HG03103 (cell line): Measurements from ENCODE around the gene SEMA5A.
"Not testable (repeated sequence)": the region's sequence is repeated elsewhere in the genome, so short reads cannot be mapped to it uniquely, and the experiment has no call there.

Source experiments
- ATAC-seq: cut with Tn5 transposase; IDR thresholded peaks from one replicate; pipeline ENCODE4 v1.9.1; 2021; ENCODE audit warnings: low read depth; ENCODE audit not compliant: unreplicated experiment

SEMA5A gene

DNA sequence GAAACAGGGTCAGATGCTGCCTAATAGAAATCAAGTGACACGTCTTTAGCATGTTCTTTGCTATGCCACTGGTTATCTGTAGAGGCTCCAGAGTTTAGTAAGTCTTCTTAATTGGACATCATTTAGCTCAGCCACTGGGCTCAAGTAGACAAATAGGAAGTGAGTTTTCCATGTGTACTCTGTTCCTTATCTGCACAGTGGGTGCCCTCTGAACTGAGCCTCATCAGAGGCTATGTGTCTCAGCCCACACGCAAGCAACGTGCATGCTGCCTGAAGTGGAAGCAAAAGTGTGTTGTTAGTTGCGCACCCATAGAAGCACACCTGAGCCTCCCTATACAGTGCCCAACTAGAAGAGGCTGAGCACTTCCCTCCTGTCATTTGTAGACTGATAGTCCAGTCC lies 134.7 kb downstream of the SEMA5A start:
- ATAC-seq = no peak

DNA sequence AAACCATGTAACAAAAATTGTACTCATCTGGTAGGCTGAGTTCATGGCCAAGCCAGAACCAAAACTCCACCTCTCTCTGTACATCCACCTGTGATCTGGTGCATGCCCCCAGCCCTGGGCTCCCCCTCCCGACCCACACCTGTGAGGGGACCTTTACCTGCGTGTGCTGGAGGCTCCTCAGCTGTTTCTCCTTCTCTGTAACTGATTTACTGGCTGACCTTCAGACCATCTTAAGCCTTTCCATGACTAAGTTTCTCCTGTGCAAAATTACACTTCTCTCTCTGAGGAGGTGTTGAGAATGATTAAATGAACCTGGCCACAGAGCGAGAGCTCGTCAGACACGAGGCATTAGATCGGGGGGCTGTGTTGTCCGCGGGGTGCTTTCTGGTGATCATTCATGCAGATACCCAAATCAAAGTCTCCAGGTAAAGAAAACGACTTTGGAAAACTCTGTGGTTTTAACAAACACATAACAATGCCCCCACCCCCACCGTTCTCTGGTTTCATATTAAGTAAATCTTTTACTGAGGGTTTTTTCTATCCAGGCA lies 136.4 kb downstream of the SEMA5A start:
- ATAC-seq = no peak

DNA sequence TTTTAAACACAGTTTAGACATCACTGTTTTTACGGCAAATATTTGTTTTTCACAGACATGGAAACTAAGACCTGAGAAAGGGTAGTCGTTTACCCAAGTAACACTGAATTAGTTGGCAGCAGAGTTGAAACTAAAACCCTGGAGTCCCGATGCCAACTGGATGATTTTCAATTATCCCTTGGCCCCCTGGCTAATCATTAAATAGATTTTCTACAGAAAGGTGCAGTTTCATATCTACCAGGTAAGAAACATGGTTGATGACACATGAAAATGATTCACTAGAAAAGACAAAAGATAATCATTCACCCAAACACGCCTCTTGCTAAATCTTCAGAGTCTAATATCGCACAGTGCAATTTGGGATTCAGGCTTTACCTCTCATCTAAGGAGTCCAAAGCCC lies 136.9 kb downstream of the SEMA5A start:
- ATAC-seq = no peak

DNA sequence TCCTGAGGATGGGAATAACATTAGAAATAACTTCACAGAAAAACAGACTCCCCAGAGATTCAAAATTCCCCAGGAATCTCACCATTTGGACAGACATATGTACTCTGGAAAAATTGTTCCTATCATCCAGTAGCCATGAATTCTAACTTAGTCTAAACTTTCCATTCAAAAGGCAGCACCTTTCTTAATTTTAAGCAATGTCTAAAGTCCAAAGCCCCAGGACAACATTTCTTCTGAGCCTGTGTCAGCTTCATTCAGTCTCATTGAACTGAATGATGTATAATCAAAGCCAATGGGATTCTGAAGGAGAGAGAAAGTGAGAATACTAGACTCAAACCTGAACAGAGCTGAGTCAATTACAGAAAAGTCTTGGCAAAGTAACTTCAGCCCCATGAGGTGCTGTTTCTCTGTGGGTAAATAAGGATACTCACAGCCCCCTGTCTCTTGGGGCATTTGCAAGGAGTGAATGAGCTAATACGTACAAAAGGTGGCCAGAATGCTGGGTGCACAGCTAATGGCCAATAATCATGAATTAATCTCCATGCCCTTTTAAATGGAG lies 140.6 kb downstream of the SEMA5A start:
- peak; percentile 61 for ATAC-seq

DNA sequence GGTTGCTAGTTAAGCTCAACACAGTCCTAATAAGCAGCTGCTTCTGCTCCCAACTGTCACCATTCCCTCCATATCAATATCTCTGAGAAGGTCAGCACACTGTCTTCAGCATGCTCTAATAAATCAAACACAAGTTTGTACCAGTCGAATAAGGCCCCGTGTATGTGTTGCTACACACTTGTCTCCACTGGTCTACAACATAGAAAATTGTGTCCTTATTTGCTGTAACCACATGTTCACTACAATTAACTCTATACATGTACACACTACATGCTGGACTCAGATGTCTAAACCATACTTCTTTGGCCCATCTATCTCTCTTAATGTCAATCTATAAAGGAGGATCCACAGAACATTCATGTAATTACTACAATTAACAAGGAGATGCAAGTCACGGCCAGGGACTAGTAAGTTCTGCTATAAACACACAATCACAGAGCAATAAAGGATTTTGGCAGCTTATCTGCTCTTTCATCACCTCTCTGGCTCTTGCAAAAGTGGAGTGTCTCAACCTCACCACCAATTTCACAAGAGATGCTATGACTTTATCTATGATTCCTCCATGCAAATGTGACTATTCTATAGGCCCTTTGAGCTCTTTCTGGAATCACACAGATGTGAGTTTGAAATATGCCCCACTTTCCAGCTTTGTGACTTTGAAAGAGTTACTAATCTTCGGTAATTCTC lies 143.9 kb downstream of the SEMA5A start:
- no peak for ATAC-seq

DNA sequence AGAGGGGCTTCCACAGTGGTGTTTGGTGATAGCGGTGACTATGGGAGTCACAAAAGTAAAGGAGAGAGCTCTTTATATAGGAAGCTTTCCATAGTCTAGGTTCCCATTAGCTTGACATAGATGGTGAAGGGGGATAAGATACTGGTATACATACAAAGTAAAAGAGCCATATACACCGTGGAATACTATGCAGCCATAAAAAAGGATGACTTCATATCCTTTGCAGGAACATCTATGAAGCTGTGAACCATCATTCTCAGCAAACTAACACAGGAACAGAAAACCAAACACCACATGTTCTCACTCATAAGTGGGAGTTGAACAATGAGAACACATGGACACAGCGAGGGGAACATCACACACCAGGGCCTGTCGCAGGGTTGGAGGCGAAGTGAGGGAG lies 146.1 kb downstream of the SEMA5A start:
- ATAC-seq = not testable (repeated sequence)

DNA sequence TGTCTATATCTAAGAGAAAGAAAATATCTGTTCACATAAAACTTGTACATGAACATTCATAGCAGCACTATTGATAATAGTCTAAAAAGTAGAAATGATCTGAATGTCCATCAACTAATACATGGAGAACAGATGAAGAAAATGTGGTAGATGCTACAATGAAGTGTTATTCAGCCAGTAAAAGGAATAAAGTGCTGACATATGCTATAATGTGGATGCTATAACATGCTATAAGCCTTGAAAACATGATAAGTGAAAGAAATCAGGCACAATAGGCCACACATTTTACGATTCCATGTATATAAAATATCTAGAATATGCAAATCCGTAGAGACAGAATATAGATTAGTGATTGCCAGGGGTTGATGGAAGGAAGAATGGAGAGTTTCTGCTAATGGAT lies 146.8 kb downstream of the SEMA5A start:
- ATAC-seq = no peak

DNA sequence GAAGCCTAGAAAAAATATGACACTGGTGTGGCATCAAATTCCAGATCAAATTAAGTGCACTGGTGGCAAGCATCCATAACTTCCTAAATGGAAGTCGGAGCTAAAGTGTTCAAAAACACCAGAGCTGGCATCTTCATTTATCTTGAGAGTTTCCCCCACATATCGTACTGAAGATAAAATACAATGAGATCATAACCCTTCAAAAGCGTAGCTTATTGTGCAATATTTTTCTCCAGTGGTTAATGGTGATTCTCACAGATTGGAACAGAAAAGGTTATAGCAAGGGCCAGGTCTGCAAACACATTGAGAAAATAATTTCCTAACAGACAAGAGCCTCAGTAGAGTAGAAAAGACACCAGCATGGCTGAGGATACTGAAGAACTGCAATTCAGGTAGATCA lies 147.6 kb downstream of the SEMA5A start:
- no peak for ATAC-seq

DNA sequence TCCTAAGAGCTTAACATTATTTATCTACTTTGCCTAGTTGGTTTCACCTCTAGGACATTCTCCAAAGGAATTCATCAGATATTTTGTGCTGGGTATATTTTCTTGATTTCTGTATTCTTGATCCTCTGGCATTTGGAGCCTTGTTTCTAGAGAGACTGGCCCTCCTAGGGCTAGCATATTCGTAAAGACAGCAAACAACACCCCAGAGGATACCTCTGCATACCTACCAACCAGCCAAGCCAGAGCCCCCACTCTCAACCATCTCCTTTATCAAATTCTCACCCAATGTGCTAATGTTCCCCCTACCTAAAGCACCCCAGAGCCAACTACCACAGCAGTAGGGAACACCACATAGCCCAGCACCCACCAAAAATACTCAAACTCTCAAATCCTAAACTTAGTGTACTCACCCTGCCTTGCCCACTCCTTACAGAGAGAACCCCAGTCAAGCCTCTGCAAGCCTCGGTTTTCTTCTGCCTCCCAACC lies 149.5 kb downstream of the SEMA5A start:
- ATAC-seq = no peak

DNA sequence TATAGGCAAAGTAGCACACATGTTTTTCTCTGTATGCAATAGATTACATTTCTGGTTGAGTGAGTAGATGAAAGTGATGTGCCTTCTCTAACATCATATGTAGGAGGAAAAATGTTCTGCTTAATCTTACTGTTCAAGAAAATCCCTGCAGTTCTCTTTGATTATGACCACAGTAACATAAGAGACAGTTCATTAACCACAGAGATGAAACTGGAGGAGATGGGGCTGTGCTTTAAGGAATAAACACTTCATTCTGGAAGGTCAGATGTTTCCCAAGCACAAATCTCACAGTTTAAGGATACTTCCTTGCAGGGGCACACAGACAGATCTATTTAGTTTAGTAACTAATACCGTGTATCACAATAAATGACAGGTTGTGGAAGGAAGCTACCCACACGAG lies 150.2 kb downstream of the SEMA5A start:
- no peak for ATAC-seq

DNA sequence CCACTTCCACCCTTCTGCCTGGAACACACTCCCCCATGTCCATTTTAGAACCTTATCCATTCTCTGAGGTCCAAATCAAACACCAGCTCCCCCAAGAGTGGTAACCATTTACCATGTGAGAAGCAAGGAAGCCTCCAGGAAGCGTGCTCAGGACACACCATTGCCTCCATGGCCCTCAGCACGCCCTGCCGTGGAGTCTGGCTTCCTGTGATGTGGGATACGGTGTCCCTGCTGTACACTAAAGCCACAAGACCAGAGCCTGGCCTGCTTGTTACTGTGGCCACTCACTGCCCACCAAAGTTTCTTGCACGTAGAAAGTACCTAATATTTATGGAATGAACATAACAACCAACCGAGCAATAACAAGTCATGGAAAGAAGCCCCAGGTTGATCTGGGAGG lies 151.7 kb downstream of the SEMA5A start:
- ATAC-seq = no peak

DNA sequence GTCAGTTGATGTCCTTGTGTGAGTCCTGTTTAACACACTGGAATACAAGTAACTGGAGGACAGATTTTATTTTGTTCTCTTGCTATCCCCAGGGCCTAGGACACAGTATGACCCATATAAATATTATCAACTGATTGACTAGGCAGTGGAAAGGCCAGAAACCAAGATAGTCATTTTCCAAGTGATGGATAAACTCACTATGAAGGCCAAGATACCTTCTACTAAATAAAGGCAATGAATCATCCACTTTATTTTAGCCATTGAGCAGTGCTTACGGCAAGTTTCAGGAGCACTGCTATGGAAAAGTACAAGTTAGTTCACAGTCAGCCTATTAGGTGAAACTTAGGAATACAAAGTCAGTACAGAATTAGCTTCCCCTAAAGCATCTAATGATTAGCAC lies 153.2 kb downstream of the SEMA5A start:
- ATAC-seq = no peak

DNA sequence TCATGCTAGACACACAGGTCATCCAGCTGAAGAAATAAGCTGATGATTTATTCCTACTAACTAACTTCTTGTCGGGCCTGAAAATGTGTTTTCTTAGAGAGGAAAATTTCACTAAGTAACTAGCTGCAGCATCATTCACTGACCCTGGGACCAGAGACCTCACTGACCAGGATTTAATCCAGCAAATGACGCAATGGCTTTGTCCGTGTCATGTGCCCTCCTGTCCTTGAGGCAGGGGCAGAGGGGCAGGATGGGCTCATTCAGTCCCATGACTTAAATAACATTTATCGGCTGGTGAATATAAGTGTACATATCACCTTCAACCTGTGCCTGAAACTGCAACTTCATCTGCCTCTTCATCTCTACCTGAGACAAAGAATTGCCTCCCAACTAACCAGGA lies 154.8 kb downstream of the SEMA5A start:
- ATAC-seq = no peak

DNA sequence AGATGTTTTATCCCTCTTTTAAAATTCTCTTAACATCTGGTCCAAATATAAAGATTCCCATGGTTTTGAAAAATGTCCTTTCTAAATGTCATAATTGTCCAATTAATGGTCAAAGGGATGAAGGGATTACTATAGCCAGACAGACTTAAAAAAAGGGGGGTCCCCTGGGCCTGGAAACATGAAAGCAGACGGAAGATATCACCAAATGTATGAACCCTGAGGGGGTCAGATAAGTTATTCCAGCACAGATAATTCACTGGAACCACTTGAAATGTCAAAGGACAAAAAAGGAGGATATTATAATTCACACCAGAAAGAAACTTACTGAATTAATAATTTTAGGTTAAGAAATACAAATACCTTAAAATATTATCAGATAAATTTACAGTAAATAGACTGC lies 155.8 kb downstream of the SEMA5A start:
- ATAC-seq = no peak

DNA sequence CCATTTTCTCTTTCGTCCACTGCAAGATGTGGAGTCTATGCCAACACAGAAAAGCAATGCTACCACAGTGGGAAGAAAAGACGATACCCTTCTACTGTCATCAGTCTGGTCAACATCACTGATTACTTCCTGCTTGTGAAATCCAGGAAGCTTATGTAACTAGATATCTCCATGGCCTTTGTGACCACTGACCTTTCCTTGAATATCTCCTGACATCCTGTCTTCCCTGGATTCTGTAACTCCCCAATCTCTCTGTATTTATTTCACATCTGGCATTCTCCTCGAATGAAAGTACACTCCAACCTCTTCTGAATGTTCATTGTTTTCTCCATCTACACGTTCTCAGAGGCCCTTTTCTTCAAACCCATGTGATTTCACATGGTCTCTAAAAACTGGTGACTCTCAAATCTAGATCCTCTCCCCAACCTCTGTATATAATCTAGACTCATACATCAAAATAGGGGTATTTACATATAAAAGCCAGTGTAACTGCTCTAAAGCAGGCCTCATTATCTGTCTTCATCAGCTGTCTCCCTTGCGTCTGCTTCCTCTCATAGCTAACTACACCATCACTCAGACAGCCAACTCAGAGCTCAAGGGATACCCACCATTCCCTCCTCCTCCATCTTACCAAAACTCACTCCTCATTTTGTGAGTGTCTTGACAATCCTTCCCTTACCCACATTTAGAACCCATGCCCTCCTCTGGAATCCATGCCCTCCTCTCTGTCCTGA lies 156.8 kb downstream of the SEMA5A start:
- ATAC-seq = no peak

DNA sequence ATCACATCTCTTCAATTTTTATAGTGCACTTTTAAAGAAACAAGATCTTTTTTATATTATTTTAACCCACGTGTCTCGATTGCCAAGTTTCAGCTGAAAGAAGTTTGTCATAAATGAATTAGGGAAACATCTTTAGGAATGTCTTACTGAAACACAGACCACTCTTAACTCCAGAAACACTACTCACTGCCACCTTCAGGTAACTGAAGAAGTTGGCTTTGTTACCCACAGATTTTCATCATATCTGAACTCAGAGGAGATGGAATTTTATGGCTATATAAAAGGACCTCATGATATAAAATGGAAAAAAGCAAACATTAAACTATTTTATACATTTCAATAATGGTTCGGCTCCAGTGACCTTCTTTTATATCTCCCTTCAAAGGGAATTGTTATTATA lies 158.0 kb downstream of the SEMA5A start:
- no peak for ATAC-seq

DNA sequence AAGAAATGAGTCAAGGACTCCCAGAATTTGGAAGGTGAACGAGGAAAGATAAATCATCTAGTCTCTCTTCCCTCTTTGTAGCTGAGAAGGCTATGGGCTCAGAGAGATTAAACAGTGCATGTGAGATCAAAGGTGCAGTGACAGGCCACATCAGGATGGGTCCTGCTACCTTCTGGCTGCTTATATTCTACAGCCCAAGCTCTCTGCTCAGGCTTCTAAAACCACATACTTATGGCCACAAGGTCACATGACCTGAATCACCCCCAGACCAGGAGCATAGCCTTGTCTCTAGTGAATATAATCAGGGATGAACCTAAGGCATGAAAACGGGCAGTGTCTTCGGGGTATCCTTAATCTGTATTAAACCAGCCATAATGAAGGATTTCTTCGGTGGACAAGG lies 158.9 kb downstream of the SEMA5A start:
- ATAC-seq = no peak

DNA sequence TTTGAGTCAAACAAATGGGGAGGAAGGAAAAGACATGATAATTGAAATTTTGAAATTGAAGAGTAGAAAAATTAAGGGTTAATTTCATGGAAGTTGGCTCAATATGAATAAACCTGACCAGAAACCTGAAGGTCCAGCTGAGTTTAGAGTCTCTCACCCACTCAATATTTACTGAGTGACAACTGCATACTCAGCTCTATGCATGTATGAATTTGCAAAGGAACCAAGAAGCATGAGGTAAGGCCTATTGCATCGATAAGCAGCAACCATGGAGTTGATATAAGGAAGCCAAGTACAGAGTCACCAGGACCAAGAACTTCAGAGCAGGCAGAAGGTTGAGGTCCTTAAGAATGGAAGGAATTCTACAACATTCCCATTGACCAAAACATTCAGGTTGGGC lies 163.4 kb downstream of the SEMA5A start:
- ATAC-seq = no peak

DNA sequence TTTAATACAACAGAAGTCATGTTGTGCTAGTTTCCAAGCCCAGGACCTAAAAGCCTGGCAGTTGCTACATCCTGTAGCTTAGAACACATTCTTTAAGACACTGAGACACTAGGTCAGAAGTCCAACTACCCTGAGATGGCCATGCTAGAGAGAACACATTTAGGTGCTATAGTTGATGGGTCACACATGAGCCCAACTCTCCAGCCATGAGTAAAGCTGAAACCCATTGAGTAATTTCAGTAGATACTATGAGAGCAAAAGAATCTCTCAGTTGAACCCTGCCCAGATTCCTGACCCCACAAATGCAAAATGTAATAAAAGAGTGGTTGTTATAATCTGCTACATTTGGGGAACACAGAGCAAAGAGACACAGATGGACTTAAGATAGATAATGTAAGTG lies 164.4 kb downstream of the SEMA5A start:
- ATAC-seq = peak; percentile 74

DNA sequence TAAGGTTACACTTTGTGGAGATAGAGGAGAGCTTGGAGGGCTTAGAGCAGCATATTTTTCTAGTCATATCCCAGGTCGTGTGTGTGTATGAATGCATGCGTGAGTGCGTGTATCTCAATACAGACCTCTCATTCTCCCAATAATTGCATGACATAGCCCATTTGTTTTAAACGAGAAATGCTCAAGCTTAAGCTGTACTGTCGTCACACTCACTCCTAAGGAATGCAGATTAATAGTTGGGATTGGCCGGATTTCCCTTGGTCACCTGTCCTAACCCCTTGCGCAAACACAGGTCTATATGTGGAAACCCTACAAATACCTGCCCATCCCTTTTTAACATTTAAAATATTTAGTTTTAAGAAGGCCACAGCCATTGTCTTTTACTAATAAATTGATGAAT lies 165.8 kb downstream of the SEMA5A start:
- no peak for ATAC-seq

DNA sequence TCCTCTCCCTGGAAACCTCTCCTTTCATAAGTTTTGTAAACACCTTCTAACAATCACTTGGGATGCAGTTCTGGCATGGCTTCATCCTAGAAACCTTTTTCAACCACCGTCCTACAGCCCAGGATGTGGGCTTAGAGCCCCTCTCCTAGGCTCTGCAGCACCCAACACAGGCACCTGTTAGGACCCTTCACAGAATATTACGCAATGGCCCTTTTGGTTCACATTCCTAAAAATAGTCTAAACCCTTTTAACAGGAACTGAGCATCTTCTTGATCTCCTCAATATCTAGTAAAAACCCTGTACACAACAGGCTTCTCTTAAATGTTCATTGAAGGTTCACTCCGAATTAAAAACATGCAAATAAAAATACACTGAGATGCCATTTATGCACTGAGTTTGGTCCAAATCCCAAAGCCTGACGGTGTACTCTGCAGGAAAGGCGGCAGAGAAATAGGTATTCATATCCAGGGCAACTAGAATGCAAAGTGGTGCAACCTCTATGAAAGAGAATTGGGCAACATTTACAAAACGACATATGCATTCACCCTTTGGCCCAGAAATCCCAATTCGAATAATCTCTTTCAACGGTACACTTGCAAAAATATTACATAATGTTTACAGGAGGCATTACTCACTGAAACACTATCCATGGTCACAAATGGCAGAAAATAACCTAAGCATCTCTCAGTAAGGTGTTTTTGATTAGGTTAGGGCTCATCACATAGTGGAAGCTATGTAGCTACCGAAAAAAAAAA lies 169.3 kb downstream of the SEMA5A start:
- ATAC-seq = no peak
